ENCODE measurements around the gene FBXO3. TPM values are rescaled to one million over a fixed set of nuclear protein-coding genes. Genes with fewer than 3 reads are reported as not detected.
A peak's percentile ranks its signal among the peaks of the same experiment; 100 is the strongest.
"Not testable (repeated sequence)": the region's sequence is repeated elsewhere in the genome, so short reads cannot be mapped to it uniquely, and the experiment has no call there.

Gene FBXO3
- total RNA-seq, 1 experiment from 2014 or later: 20.2 TPM

- DNase-seq (ENCODE audit: low read depth): no peak
- in situ Hi-C loops (cut with HindIII; ENCODE audit: low pct_unique_long_range_greater_than_20kb, low sequenced_read_pairs): no loop called here
Observed at GRCh38 chr11:33734441-33735270, 39.7 kb downstream of the FBXO3 start.

- in situ Hi-C loops (cut with HindIII; ENCODE audit: low pct_unique_long_range_greater_than_20kb, low sequenced_read_pairs): no loop called here
- DNase-seq (ENCODE audit: low read depth): no peak
Observed at GRCh38 chr11:33733980-33734379, 40.3 kb downstream of the FBXO3 start.

- in situ Hi-C loops (cut with HindIII; ENCODE audit: low pct_unique_long_range_greater_than_20kb, low sequenced_read_pairs): no loop called here
- DNase-seq (ENCODE audit: low read depth): no peak
Observed at GRCh38 chr11:33731723-33732531, 42.4 kb downstream of the FBXO3 start.

GRCh38 chr11:33730716-33731115 lies 43.6 kb downstream of the FBXO3 start:
- no peak for DNase-seq (ENCODE audit: low read depth)
- in situ Hi-C loops (cut with HindIII; ENCODE audit: low pct_unique_long_range_greater_than_20kb, low sequenced_read_pairs): no loop called here

DNA sequence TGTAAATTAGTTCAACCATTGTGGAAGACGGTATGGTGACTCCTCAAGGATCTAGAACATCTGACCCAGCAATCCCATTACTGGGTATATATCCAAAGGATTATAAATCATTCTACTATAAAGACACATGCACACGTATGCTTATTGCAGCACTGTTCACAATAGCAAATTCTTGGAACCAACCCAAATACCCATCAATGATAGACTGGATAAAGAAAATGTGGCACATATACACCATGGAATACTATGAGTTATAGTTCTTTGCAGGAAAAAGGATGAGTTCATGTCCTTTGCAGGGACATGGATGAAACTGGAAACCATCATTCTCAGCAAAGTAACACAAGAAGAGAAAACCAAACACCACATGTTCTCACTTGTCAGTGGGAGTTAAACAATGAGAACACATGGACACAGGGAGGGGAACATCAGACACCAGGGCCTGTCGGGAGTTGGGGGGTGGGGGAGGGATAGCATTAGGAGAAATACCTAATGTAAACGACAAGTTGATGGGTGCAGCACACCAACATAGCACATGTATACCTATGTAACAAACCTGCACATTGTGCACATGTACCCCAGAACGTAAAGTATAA lies 45.2 kb downstream of the FBXO3 start:
- DNase-seq (ENCODE audit: low read depth); in situ Hi-C loops (cut with HindIII; ENCODE audit: low pct_unique_long_range_greater_than_20kb, low sequenced_read_pairs): not testable (repeated sequence)

- in situ Hi-C loops (cut with HindIII; ENCODE audit: low pct_unique_long_range_greater_than_20kb, low sequenced_read_pairs); DNase-seq (ENCODE audit: low read depth): not testable (repeated sequence)
Observed at GRCh38 chr11:33727539-33727938, 46.8 kb downstream of the FBXO3 start.

DNA sequence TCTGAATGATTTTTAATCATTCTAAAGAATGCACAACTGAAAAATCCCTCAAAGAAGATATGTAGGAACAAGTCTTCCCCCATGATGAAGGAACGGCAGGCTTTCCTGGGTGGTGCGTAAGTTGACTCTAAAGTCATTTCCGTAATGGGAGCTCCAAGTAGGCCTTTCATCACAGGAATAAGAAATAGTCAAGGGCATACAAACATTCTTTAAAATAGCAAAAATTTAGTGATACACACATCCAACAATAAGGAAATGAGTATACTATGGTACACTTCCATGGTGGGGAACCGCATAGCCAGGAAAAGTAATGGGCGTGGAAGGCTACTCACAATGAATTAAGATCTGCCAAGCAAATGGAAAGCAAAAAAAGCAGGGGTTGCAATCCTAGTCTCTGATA lies 48.8 kb downstream of the FBXO3 start:
- no peak for DNase-seq (ENCODE audit: low read depth)
- in situ Hi-C loops (cut with HindIII; ENCODE audit: low pct_unique_long_range_greater_than_20kb, low sequenced_read_pairs): no loop called here

- no peak for DNase-seq (ENCODE audit: low read depth)
- in situ Hi-C loops (cut with HindIII; ENCODE audit: low pct_unique_long_range_greater_than_20kb, low sequenced_read_pairs): no loop called here
Observed at GRCh38 chr11:33724644-33725035, 49.7 kb downstream of the FBXO3 start.

DNA sequence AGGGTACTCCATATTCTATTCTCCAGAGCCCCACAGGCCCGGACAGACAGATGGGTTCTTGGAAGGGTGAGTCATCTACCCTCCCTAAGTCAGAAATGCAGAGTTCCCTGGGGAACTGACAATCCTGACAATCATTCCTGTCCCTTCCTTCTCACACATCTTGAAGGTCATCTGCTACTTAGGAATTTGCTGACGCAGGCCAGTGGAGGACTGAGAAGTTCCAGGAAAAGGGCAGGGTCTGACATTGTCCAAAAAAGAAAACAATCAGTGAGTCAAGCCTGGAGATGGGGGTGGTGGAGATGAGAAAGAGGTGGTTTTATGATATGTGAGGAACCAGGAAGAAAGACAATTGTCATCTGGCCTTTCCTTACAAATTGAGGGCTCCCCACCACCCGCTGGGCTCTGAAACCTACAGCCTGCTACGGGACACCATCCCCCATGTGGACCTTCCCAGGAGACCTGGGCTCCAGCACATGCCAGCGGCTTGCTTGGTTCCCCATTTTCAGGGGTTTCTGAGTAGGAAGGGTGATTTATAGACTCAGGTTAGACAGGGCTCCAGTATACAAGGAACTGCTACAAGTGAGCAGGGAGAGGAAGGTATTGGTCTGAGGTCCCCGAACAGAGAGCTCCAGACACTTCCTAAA lies 51.0 kb downstream of the FBXO3 start:
- in situ Hi-C loops (cut with HindIII; ENCODE audit: low pct_unique_long_range_greater_than_20kb, low sequenced_read_pairs): no loop called here
- peak; percentile 80 for DNase-seq (ENCODE audit: low read depth)

DNA sequence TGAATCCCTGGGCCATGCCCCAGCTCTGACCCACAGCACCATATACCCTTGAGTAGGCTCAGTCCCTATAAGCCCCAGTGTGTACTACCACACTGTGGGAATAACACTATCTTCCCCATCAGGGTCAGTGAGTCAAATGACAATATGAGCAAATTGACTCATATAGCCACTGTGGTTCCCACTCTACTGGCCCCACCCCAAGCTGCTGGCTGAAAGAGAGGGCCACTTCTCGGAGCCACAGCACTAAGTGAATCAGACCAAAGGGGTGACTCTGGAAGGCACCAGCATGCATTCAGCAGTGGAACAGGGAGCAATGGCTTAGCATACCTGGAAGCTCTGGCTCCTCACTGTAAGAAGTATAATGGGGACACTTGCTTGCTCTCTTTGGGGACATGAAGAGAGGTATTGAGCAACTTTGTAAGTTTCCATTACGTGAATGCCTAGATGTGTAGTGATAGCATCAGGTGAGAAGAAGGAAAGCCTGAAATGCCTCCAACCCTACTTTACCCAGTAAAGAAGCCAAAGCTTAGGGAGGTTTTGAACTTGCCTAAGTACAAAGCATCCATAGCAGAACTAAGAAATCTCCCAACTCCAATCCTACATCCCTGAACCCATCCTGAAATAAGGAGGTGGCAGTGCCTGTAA lies 51.6 kb downstream of the FBXO3 start:
- in situ Hi-C loops (cut with HindIII; ENCODE audit: low pct_unique_long_range_greater_than_20kb, low sequenced_read_pairs): no loop called here
- no peak for DNase-seq (ENCODE audit: low read depth)

GRCh38 chr11:33721984-33722383 lies 52.3 kb downstream of the FBXO3 start:
- DNase-seq (ENCODE audit: low read depth): no peak
- in situ Hi-C loops (cut with HindIII; ENCODE audit: low pct_unique_long_range_greater_than_20kb, low sequenced_read_pairs): no loop called here

DNA sequence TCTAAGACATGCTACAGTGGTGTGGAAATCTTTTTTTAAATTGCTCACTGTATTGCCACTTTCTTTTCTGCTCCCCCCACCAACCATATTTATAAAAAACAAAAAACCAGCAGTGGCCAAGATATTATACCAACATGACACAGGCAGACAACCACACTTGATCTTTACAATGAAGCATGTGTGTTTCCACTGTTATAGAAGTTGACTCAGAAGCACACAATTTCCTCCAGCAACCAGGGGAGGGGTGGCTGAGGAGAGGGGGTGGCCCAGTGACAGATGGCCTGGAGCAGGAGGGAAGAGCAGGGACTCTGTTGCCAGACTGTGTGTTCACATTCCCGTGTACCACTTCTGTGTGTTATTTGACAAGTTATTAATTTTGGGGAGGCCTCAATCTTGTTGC lies 52.9 kb downstream of the FBXO3 start:
- DNase-seq (ENCODE audit: low read depth): no peak
- in situ Hi-C loops (cut with HindIII; ENCODE audit: low pct_unique_long_range_greater_than_20kb, low sequenced_read_pairs): no loop called here

GRCh38 chr11:33719587-33719986 lies 54.7 kb downstream of the FBXO3 start:
- in situ Hi-C loops (cut with HindIII; ENCODE audit: low pct_unique_long_range_greater_than_20kb, low sequenced_read_pairs): no loop called here
- DNase-seq (ENCODE audit: low read depth): no peak

DNA sequence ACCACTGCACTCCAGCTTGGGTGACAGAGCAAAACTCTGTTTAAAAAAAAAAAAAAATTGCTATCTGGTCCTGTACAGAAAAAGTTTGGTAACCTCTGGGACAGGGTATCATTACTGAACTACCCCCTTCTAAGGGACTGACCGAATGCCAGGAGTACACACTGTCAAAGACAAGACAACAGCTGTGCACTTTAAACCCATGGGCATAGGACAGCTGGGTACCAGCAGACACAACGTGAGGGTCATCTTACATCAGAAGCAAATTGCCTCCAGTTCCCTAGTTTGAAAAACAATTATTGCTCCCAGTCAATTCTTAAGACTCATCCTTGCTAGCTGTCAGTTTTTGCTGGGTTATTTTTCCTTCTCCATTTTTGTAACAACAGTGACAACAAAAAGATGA lies 55.9 kb downstream of the FBXO3 start:
- in situ Hi-C loops (cut with HindIII; ENCODE audit: low pct_unique_long_range_greater_than_20kb, low sequenced_read_pairs): no loop called here
- no peak for DNase-seq (ENCODE audit: low read depth)

- in situ Hi-C loops (cut with HindIII; ENCODE audit: low pct_unique_long_range_greater_than_20kb, low sequenced_read_pairs): no loop called here
Observed at GRCh38 chr11:33716243-33716642, 58.1 kb downstream of the FBXO3 start.

DNA sequence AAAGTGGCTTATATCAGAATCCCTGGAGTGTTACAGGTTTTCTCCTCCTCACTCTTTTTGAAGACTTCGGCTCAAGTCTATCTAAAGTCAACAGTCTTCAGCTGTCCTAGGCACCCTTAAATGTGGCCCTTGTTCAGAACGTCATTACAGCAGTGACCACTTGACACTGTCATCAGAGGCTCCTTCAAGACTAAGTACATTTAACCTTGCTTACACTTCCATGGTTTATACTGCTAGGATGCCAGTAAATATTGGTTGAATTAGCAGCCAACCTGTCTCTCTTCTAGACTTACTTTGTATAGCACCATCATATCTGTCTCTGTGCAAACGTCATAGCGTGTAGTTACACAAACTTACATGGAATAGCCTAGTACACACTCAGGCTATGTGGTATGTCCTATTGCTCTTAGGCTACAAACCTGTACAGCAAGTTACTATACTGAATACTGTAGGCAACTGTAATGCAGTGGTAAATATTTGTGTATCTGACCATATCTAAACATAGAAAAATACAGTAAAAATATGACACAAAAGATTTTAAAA lies 60.4 kb downstream of the FBXO3 start:
- in situ Hi-C loops (cut with HindIII; ENCODE audit: low pct_unique_long_range_greater_than_20kb, low sequenced_read_pairs): no loop called here
- DNase-seq (ENCODE audit: low read depth): no peak

More at GRCh38 chr11:33716243-33716642, 58.1 kb downstream of the FBXO3 start:
- no peak for DNase-seq (ENCODE audit: low read depth)

DNA sequence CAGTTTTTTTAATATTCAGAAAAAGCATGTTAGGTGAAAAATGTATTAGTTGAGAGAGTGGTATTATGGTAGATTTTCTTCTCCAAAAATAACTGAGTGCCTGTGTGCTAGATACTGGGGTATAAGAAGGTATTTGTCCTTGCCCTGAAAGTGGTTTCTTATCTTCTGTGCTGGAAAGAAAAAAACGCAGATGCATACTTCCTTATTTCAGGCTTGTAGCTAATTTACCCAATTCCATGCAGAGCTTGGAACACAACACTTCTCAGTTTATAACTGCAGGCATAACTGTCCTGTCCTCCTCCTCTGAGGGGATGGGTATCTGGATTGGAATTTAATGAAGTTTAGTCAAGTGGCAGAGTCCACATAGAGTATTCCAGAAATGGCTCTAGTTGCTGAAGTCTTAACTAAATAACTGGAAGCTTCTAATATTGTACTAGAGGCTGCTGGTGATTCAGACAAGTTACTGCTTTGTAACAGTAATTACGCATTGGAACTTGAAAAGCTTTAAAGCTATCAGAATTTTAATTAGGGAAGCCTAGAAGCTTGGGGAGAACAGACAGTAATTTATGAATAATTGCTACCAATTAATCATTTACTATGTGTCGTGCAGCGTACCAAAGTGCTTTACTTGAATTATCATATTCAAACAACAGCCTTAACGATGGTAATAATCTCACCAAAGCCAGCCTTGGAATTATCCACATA lies 61.0 kb downstream of the FBXO3 start:
- no peak for DNase-seq (ENCODE audit: low read depth)
- in situ Hi-C loops (cut with HindIII; ENCODE audit: low pct_unique_long_range_greater_than_20kb, low sequenced_read_pairs): no loop called here

Data from Caki2 (cell line).